Epidermal melanocyte (primary cell): Measurements from ENCODE around the gene SCAMP5.

Experiments
- DNase-seq: peaks from one replicate; pipeline ENCODE4 v3.0.0; 2011; ENCODE audit warnings: low spot score; ENCODE audit not compliant: insufficient read length

The SCAMP5 gene

GRCh38 chr15:74976159-74976558 lies 19.2 kb upstream of the SCAMP5 start:
- DNase-seq = no peak

GRCh38 chr15:74977599-74977998 lies 17.8 kb upstream of the SCAMP5 start:
- no peak for DNase-seq

- DNase-seq = no peak
Measured at GRCh38 chr15:74978077-74978476, 17.3 kb upstream of the SCAMP5 start.

- DNase-seq = no peak
Measured at GRCh38 chr15:74978503-74978902, 16.9 kb upstream of the SCAMP5 start.

GRCh38 chr15:74982183-74982582 lies 13.2 kb upstream of the SCAMP5 start:
- DNase-seq = no peak

GRCh38 chr15:74983725-74984231 lies 11.6 kb upstream of the SCAMP5 start:
- no peak for DNase-seq

GRCh38 chr15:74988007-74988800 lies 7.2 kb upstream of the SCAMP5 start:
- no peak for DNase-seq

- no peak for DNase-seq
Measured at GRCh38 chr15:74989527-74989926, 5.8 kb upstream of the SCAMP5 start.

- no peak for DNase-seq
Measured at GRCh38 chr15:74992619-74993018, 2.7 kb upstream of the SCAMP5 start.

- DNase-seq = no peak
Measured at GRCh38 chr15:74994236-74994635, 1.1 kb upstream of the SCAMP5 start.

- DNase-seq = no peak
Measured at GRCh38 chr15:74994685-74995084, 678 bp upstream of the SCAMP5 start.

GRCh38 chr15:74995779-74996765 lies 709 bp downstream of the SCAMP5 start:
- no peak for DNase-seq

GRCh38 chr15:74997141-74997540 lies 1.8 kb downstream of the SCAMP5 start:
- no peak for DNase-seq

- no peak for DNase-seq
Measured at GRCh38 chr15:74997543-74997942, 2.2 kb downstream of the SCAMP5 start.

- DNase-seq = no peak
Measured at GRCh38 chr15:75001310-75001709, 5.9 kb downstream of the SCAMP5 start.

- DNase-seq = no peak
Measured at GRCh38 chr15:75002398-75002797, 7.0 kb downstream of the SCAMP5 start.

- DNase-seq = no peak
Measured at GRCh38 chr15:75007216-75007615, 11.9 kb downstream of the SCAMP5 start.

GRCh38 chr15:75008221-75008625 lies 12.9 kb downstream of the SCAMP5 start:
- no peak for DNase-seq

GRCh38 chr15:75008629-75009326 lies 13.4 kb downstream of the SCAMP5 start:
- DNase-seq = no peak

GRCh38 chr15:75016431-75016830 lies 21.1 kb downstream of the SCAMP5 start:
- DNase-seq = no peak

GRCh38 chr15:75019916-75020315 lies 24.6 kb downstream of the SCAMP5 start:
- DNase-seq = no peak
